HL-60 (cell line): ENCODE data around the gene SNX30.

Experiments used
- DNase-seq, 2 experiments: peaks; one replicate each; pipeline ENCODE4 v3.0.0-alpha.2; 2010 to 2020; ENCODE audit warnings: low read depth in 1 of 2, low spot score in 1 of 2
- H3K27ac ChIP-seq: fragments of 250-450 bp; sonication (Bioruptor Pico); replicated peaks from 2 replicates; pipeline ENCODE4 v1.5.1; 2020; ENCODE audit warnings: mild to moderate bottlenecking, moderate library complexity
- H3K27me3 ChIP-seq: fragments of 250-450 bp; sonication (Bioruptor Pico); 2 replicates; pipeline ENCODE4 v1.5.1; 2021; ENCODE audit warnings: mild to moderate bottlenecking, moderate library complexity; ENCODE audit not compliant: insufficient read depth, poor library complexity, severe bottlenecking
- H3K4me3 ChIP-seq: replicated peaks from 2 replicates; pipeline ENCODE4 v1.5.1; 2011; ENCODE audit warnings: mild to moderate bottlenecking, control low read depth, low read length; ENCODE audit not compliant: insufficient read depth
- GABPA ChIP-seq: IDR thresholded peaks from 2 replicates; pipeline ENCODE4 v1.6.1; 2012; ENCODE audit warnings: low read depth
- POLR2AphosphoS5 ChIP-seq: IDR thresholded peaks from 2 replicates; pipeline ENCODE4 v1.6.1; 2012; ENCODE audit warnings: low read depth
- SPI1 ChIP-seq: IDR thresholded peaks from 2 replicates; pipeline ENCODE4 v1.6.1; 2012; ENCODE audit warnings: low read depth, mild to moderate bottlenecking, borderline replicate concordance
- TF ChIP-seq, protein P1 (sequence below): IDR thresholded peaks from one replicate; pipeline ENCODE4 v1.5.1; 2011; ENCODE audit warnings: low read length, control low read depth, inconsistent platforms; ENCODE audit not compliant: insufficient read depth
- TF ChIP-seq, protein P2 (sequence below): IDR thresholded peaks from 2 replicates; pipeline ENCODE4 v1.6.1; 2012; ENCODE audit warnings: low read depth; ENCODE audit not compliant: insufficient replicate concordance

The SNX30 gene

DNA sequence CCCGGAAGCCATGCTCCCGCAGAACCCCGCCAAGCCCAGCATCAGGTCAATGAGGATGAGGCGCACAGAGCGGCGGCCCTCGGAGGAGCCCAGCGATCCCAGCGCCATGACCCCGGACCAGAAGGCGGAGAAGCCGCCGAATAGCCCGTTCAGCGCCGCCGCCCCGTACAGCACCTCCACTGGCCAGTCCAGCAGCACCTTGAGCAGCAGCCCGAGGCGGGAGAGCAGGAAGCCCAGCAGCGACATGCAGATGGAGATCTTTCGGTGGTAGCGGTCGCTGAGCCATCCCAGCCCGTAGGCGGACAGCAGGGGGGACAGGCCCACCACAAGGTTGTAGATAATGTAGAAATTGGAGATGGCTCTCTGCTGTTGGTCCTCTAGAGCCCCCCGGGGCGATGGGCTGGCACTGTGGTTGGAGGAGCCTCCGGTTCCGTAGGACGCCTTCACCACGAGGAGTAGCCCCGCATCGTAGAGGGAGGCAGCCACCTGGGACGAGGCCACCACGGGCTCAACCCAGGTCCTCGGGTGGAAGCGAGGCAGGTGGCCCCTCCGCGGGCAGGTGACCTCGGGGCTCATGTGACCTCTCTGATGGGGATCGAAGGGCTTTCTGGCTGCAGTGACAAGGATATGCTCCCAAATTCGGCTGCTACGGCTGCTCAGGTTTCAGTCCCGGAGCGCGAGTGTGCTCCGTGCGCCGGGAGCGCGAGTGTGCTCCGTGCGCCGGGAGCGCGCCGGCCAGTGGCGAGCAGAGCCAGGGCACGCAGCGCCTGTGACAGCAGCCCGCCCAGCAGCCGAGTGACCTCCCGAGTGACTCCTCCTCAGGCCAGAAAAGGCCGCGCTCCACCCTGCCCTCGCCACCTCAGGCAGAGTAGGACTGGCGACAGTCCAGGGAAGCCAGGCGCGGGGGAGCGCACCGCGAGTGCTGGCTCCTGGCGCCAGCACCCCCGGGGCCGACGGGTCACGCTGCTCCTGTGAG lies 139.8 kb downstream of the SNX30 start, which contains the start of gene SLC46A2:
Gene SLC46A2, minus strand, starts transcription at position 771 of the 976 bp plus-strand sequence. Its CDS starts 195 bp downstream, at position 576.
- Histone ChIP-seq H3K27ac (no peak within 1 kb of the TSS), H3K27me3 (no peaks in the 10 kb centered on the region), H3K4me3 (peak within 1 kb of the TSS; percentile 30)
- no peak for DNase-seq
- TF ChIP-seq, protein P1, sequence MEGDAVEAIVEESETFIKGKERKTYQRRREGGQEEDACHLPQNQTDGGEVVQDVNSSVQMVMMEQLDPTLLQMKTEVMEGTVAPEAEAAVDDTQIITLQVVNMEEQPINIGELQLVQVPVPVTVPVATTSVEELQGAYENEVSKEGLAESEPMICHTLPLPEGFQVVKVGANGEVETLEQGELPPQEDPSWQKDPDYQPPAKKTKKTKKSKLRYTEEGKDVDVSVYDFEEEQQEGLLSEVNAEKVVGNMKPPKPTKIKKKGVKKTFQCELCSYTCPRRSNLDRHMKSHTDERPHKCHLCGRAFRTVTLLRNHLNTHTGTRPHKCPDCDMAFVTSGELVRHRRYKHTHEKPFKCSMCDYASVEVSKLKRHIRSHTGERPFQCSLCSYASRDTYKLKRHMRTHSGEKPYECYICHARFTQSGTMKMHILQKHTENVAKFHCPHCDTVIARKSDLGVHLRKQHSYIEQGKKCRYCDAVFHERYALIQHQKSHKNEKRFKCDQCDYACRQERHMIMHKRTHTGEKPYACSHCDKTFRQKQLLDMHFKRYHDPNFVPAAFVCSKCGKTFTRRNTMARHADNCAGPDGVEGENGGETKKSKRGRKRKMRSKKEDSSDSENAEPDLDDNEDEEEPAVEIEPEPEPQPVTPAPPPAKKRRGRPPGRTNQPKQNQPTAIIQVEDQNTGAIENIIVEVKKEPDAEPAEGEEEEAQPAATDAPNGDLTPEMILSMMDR, result no peak

DNA sequence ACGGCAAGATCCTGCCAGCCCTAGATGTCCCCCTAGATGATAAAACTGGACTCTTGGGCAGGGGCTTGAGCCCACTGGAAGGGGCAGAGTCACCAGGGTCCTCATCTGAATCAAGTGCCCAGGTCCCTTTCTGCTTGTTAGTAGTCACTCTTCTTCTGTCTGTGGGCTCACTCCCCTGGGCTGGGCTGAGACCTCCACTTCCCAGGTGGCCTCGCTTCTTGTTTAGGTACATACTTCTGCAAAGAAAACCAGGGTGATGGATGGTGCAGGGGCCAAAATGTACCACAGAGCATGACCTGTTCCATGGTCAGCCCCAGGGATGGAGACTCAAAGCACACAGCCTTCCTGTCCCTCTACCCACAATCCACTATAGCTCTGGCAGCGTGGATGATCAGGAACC lies 141.0 kb downstream of the SNX30 start:
- H3K27ac ChIP-seq, result no peak overlapping the region
- TF ChIP-seq, protein P2, sequence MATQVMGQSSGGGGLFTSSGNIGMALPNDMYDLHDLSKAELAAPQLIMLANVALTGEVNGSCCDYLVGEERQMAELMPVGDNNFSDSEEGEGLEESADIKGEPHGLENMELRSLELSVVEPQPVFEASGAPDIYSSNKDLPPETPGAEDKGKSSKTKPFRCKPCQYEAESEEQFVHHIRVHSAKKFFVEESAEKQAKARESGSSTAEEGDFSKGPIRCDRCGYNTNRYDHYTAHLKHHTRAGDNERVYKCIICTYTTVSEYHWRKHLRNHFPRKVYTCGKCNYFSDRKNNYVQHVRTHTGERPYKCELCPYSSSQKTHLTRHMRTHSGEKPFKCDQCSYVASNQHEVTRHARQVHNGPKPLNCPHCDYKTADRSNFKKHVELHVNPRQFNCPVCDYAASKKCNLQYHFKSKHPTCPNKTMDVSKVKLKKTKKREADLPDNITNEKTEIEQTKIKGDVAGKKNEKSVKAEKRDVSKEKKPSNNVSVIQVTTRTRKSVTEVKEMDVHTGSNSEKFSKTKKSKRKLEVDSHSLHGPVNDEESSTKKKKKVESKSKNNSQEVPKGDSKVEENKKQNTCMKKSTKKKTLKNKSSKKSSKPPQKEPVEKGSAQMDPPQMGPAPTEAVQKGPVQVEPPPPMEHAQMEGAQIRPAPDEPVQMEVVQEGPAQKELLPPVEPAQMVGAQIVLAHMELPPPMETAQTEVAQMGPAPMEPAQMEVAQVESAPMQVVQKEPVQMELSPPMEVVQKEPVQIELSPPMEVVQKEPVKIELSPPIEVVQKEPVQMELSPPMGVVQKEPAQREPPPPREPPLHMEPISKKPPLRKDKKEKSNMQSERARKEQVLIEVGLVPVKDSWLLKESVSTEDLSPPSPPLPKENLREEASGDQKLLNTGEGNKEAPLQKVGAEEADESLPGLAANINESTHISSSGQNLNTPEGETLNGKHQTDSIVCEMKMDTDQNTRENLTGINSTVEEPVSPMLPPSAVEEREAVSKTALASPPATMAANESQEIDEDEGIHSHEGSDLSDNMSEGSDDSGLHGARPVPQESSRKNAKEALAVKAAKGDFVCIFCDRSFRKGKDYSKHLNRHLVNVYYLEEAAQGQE, result no peak
- TF ChIP-seq GABPA, result no peak
- TF ChIP-seq SPI1, result no peak
- no peak for TF ChIP-seq POLR2AphosphoS5
- TF ChIP-seq, protein P1, result no peak
- no peak overlapping the region for H3K4me3 ChIP-seq
- H3K27me3 ChIP-seq, result no peaks in the 10 kb centered on the region
- DNase-seq, result no peak

DNA sequence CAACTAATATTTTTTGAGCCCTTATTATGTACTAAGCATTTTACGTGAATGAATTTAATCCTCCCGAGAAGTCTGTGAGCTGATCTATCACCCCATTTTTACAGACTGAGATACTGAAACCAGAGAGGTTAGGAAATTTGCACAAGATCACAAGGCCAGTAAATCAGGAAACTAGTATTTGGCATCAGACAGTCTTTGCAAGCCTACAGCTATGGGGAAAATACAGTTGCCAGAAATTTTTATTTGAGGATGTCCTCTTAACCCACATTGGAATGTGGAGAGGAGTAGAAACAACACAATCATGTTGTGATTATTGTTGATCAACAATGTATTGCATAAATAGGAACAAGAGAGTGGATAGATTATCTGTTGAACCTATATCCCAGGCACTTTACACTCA lies 142.4 kb downstream of the SNX30 start:
- TF ChIP-seq GABPA, result no peak
- TF ChIP-seq SPI1, result no peak
- DNase-seq, result no peak
- Histone ChIP-seq H3K4me3 (no peak overlapping the region), H3K27me3 (no peaks in the 10 kb centered on the region), H3K27ac (no peak overlapping the region)

DNA sequence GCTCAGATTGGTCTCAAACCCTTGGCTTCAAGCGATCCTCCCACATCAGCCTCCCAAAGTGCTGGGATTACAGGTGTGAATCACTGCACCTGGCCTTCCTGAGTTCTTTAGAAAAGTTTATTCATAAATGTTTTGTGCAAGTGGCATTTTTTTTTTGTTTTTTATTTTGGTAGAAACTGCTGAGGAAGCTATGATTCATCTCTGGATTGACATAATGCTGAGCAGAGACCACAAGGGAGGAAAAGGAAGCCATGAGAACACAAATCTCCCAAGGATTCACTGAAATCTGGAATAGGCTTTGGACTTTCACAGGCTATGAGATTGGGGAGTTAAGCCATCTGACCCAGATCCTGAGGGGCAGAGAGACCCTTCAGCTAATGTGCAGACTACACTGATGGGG lies 143.5 kb downstream of the SNX30 start:
- TF ChIP-seq SPI1 (no peak), POLR2AphosphoS5 (no peak), GABPA (no peak)
- TF ChIP-seq, protein P2, result no peak
- TF ChIP-seq, protein P1, result no peak
- Histone ChIP-seq H3K27me3 (no peaks in the 10 kb centered on the region), H3K27ac (peak overlapping the region; percentile 29), H3K4me3 (no peak overlapping the region)
- peak in 1 of 2 experiments; percentile 36 for DNase-seq
